ENCODE data around the gene TET3. TPM values are rescaled to one million over a fixed set of nuclear protein-coding genes. Genes with fewer than 3 reads are reported as not detected.
A peak's percentile ranks its signal among the peaks of the same experiment; 100 is the strongest.

Gene TET3
- polyA plus RNA-seq, 3 donors = 0.79 to 18.6 (median 1.4) TPM

- intact Hi-C loops (cut with micrococcal nuclease) = loop anchor here in 1 of 2 donors (5.0 kb wide), 1 partner anchor 44 kb away; no protein-coding TSS in a partner anchor
- Mint-ChIP-seq H3K36me3 (peaks cover 0 to 11% of the 10 kb centered on the region in 2 donors), H3K4me3 (no peak overlapping the region), H3K4me1 (peaks cover 88% of the 10 kb centered on the region), H3K27ac (no peak overlapping the region), H3K9me3 (no peaks in the 10 kb centered on the region), H3K27me3 (ENCODE audit: low read depth in 3 of 3) (peaks cover 2 to 3% (median 2%) of the 10 kb centered on the region in 3 donors)
- Histone ChIP-seq H3K79me2 (ENCODE audit: insufficient read depth, low read length) (peaks cover 100% of the 10 kb centered on the region), H4K20me1 (ENCODE audit: insufficient read depth, low read length) (peaks cover 100% of the 10 kb centered on the region), H3K9ac (ENCODE audit: insufficient read depth, low read length, poor library complexity, severe bottlenecking) (no peak overlapping the region), H3K9me3 (replicated peaks in 1 of 2; ENCODE audit: control insufficient read depth in 1 of 2, insufficient read depth in 1 of 2, low read length in 2 of 2) (no peaks in the 10 kb centered on the region), H2AFZ (ENCODE audit: insufficient read depth, low read depth, low read length, poor library complexity, severe bottlenecking) (no peak overlapping the region), H3K4me2 (replicated peaks; ENCODE audit: extremely low read depth, low read length, poor library complexity, severe bottlenecking) (no peak overlapping the region), H3K27ac (ENCODE audit: low read depth in 1 of 2, low read length in 2 of 2) (no peak overlapping the region), H3K27me3 (ENCODE audit: control insufficient read depth in 2 of 2, insufficient read depth in 2 of 2, low read length in 2 of 2) (no peaks in the 10 kb centered on the region), H3K4me3 (replicated peaks in 1 of 3; ENCODE audit: low read depth in 2 of 3, low read length in 3 of 3) (no peak overlapping the region), H3K36me3 (replicated peaks in 1 of 2; ENCODE audit: control insufficient read depth in 1 of 2, insufficient read depth in 2 of 2, low read length in 2 of 2) (no peaks in the 10 kb centered on the region), H3K4me1 (ENCODE audit: control insufficient read depth in 1 of 2, insufficient read depth in 2 of 2, low read length in 2 of 2) (peaks cover 60 to 80% of the 10 kb centered on the region in 2 donors)
- TF ChIP-seq CTCF (IDR thresholded peaks at IDR 0.05) = no peak
- no peak for DNase-seq
Observed at GRCh38 chr2:74028290-74028689, 43.6 kb downstream of the TET3 start.

GRCh38 chr2:74028741-74029140 is 44.0 kb downstream of the TET3 start:
- peaks cover 89% of the 10 kb centered on the region for H3K4me1 Mint-ChIP-seq
- peaks cover 100% of the 10 kb centered on the region for H4K20me1 ChIP-seq (ENCODE audit: insufficient read depth, low read length)
- peaks cover 100% of the 10 kb centered on the region for H3K79me2 ChIP-seq (ENCODE audit: insufficient read depth, low read length)
- DNase-seq = no peak
- no peak overlapping the region for H3K4me3 ChIP-seq (replicated peaks in 1 of 3; ENCODE audit: low read depth in 2 of 3, low read length in 3 of 3)
- peaks cover 2 to 3% (median 2%) of the 10 kb centered on the region in 3 donors for H3K27me3 Mint-ChIP-seq (ENCODE audit: low read depth in 3 of 3)
- no peak overlapping the region for H3K4me2 ChIP-seq (replicated peaks; ENCODE audit: extremely low read depth, low read length, poor library complexity, severe bottlenecking)
- TF ChIP-seq CTCF (IDR thresholded peaks at IDR 0.05) = no peak
- H3K4me3 Mint-ChIP-seq = no peak overlapping the region
- H3K27ac Mint-ChIP-seq = peak overlapping the region in 1 of 7 donors; percentile 48
- peaks cover 60 to 85% of the 10 kb centered on the region in 2 donors for H3K4me1 ChIP-seq (ENCODE audit: control insufficient read depth in 1 of 2, insufficient read depth in 2 of 2, low read length in 2 of 2)
- no peaks in the 10 kb centered on the region for H3K9me3 ChIP-seq (replicated peaks in 1 of 2; ENCODE audit: control insufficient read depth in 1 of 2, insufficient read depth in 1 of 2, low read length in 2 of 2)
- intact Hi-C loops (cut with micrococcal nuclease) = loop anchor here in 1 of 2 donors (5.0 kb wide), 1 partner anchor 44 kb away; no protein-coding TSS in a partner anchor
- no peaks in the 10 kb centered on the region for H3K9me3 Mint-ChIP-seq
- H3K36me3 ChIP-seq (replicated peaks in 1 of 2; ENCODE audit: control insufficient read depth in 1 of 2, insufficient read depth in 2 of 2, low read length in 2 of 2) = no peaks in the 10 kb centered on the region
- H2AFZ ChIP-seq (ENCODE audit: insufficient read depth, low read depth, low read length, poor library complexity, severe bottlenecking) = no peak overlapping the region
- peaks cover 0 to 11% of the 10 kb centered on the region in 2 donors for H3K36me3 Mint-ChIP-seq
- H3K27ac ChIP-seq (ENCODE audit: low read depth in 1 of 2, low read length in 2 of 2) = peak overlapping the region in 1 of 2 donors; percentile 62
- H3K27me3 ChIP-seq (ENCODE audit: control insufficient read depth in 2 of 2, insufficient read depth in 2 of 2, low read length in 2 of 2) = no peaks in the 10 kb centered on the region
- H3K9ac ChIP-seq (ENCODE audit: insufficient read depth, low read length, poor library complexity, severe bottlenecking) = no peak overlapping the region
